ENCODE results near the gene NR2E3.

NR2E3 gene

DNA sequence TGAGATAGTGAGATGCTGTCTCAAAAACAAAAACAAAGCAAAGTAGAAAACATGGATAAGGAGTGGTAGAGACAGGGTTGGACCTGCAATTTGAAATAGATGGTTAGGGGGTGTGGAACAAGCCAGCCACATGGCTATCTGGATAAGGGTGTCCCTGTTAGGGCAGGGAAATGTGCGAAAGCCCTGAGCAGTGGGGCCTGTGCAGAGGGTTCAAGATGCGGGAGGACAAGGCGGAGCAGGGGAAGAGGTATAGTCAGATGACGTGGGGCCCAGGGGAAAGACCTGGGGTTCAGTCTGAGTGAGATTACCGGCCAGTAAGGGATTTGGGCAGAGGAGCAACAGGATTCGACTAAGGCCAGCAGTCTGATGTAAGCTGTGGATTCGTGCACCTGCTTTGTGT is 18.4 kb upstream of the NR2E3 start:
- no peak for DNase-seq (ENCODE audit: low read depth)

DNA sequence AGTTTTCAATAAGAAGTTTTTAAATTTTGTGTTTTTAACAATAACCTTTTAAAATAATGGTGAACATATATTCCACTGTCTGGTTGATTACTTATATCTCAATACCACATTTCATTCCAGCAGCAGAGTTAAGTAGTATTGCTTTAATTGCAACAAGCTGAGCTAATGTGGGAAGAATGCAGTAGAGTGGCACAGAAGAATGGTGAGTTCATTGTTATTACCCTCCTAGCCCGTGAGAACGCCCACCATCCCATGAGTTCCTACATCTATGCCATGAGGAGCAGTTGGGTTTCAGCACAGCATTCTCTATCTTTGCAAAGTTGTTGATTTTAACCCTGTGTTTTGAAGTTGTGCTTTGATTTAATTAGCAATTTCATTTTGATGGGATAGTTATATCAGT is 17.8 kb upstream of the NR2E3 start:
- DNase-seq (ENCODE audit: low read depth) = no peak

DNA sequence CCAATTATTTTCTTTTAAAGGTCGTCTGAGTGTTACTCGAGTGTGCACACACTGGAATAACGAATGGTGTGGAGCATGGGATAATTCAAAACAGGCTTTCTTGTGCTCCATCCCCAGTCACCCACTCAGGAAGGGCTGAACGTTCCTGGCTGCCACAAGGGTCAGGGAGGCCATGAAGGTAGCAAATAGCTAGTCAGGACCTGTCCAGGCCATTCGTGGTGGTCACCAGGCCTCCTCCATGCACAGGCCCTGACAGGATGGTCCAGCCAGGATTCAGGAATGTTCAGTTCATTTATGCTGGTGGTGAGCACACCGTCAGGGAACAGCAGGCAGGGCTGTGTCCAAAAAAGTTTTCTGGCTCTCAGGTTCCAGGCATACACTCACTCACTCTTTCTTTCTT is 11.7 kb upstream of the NR2E3 start:
- DNase-seq (ENCODE audit: low read depth) = no peak

DNA sequence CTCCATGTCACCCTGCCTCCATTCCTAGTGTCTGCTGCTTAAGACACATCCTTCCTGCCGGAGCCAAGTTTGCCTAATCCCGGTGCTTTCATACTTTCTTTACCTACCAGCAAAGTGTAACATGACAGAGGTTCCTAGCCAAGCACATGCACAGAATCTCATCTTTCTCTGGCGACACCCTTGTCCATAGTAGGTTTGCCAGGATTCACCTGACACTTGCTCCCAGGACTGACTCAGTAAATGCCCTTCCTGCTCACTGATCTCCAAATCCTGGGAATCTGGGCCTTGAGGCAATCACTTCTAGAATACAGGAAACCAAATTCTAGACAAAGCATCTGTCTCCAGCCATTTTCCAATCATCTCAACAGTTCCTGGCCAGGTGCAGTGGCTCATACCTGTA is 10.2 kb upstream of the NR2E3 start:
- no peak for DNase-seq (ENCODE audit: low read depth)

DNA sequence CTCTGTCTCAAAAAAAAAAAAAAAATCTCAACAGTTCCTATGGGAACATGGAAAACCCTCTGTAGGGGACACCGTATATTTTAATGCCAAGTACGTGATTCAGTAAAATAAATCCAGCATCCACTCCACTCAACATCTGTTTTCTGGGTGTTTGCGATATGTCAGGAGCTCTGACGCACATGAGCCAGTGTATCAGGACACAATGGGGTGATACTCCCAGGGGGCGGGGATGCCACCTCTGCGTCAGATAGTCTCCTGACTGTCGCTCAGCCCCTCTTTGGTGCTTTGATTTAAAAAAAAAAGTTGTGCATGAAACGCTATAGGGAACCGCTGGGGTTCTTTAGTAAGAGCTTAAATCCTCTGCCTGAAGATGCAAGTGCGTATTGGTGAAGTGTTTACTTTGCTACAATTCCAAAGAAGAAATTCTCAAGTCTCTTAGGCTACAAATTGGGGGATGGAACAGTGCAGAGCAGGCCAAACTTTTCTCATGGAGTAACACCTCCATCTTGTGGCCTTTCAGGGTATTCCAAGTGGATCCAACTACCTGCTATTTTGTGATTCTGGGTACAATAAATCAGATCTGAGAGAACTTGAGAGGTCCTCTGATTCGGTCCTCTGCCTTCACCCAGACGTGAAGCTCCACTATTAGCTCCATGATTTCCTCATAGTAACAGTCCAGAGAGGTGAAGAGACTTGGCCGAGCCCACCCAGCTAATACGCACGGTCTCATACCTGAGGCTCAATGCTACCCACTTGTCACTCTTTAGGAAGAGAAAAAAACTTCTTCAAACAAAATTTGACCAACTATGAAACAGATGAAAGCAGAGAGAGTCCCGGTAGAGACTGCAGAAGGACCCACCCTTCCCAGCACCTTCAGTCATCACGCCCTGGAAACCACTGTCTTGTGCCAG is 9.3 kb upstream of the NR2E3 start:
- no peak for DNase-seq (ENCODE audit: low read depth)

DNA sequence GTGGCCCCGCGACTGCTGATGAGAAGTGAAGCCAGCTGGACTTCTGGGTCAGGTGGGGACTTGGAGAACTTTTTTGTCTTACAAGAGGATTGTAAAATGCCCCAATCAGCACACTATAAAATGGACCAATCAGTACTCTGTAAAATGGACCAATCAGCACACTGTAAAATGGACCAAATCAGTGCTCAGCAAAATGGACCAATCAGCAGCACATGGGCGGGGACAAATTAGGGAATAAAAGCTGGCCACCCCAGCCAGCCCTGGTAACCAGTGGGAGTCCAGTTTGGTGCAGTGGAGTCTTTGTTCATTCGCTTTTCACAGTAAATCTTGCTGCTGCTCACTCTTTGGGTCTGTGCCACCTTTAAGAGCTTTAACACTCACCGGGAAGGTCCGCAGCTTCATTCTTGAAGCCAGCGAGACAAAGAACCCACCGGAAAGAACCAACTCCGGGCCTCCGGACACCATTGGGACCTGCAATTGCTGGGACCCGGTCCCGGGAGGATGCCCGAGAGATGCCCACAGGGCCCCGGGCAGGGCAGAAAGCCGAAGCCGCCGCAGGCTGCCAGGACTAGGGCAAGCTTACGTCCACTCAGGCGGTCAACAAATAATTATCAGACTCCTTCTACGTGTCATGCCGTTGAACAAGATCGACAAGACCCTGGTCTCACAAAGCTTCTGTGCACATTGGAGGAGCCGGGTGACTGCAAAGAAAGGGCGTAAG is 8.3 kb upstream of the NR2E3 start:
- no peak for DNase-seq (ENCODE audit: low read depth)

DNA sequence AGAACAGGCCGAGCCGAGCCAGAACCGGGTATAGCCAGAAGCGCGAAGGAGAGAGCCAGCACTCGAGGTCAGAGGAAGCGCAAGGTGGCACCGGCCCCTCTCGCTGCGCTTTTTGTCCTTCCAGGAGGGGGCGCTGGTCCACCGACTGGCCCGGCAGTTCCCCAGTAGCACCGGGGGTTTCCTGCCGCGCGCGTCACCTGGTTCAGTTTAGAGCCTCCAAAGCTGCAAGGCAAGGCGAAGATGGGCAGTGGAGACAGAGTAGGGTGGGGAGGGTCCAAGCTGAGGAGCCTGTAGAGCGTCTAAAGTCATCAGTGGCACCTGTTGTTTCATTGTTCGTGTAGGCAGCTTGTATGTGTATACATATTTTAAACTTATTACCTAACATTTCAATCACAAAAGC is 7.6 kb upstream of the NR2E3 start:
- no peak for DNase-seq (ENCODE audit: low read depth)

DNA sequence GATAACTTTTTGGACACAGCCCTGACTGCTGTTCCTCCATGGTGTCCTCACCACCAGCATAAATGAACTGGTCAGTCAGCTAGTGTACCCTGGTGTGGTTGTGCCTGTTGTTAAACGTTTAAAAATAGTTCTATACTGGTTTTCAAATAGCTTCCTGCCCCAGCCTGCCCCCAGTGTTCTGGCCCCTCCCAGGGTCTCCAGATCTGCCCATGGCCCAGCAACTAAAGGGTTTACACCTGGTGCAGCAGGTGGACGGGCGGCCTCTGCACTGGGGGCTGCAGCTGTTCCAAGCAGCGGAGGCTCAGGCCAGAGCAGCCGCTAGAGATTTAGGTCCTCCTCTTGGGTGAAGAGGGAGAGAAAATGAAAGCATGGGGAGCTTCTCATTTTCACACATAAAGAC is 6.1 kb upstream of the NR2E3 start:
- DNase-seq (ENCODE audit: low read depth) = no peak

DNA sequence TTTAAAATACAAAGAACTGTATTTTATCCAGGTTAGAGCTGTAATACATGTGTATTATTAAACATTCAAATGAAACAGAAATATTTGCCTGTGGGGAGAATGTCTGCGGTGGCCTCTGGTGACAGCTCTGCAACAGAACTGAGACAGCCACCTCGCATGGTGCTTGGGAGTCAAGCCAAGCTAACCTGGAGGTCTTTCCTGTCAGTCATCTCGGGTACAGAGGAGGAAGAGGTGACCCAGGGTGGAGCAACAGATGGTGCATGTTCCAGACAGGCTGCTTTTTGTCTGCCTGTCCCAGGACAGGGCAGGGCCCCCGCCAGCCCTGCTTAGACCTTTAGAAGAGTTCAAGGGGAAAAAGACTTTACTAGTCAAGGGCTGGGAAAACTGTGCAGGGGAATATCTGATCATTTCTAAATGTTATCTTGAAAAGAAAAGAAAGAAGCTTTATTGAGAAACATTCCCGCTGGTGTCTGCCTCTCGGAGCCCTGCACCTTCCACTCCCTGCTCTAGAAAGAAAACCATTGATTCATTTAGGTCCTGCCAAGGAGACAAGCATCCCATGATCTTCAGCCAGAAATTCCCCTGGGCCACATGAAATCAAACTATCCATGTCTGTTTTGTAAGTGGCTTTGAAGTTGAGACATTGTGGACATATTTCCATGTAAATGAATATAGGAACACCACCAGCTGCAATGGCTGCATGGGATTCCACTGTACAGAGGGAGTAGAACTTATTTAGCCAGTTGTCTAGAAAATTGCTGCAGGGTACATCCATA is 5.5 kb upstream of the NR2E3 start:
- no peak for DNase-seq (ENCODE audit: low read depth)

DNA sequence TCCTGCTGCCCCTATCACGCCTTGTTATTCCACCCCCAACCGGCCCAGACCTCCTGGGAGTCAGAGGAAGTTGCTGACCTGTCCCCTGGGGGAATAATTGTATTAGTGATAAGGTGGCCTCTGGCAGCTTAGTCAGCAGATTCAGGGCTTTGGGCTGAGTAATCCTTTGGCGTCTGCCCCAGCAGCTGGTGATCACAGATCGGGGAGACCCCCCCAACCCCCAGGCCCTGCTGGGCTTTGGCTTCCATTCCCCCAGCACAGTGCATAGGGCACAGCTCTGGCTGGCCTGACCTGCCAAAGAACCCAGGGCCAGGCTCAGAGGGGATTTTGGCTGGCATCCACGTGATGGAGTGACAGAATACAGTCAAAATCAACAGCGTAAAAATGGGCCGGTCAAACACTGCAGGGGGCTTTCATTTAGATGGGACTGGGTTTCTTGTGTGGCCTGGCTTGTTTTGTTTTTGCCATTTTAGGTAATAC is 3.9 kb upstream of the NR2E3 start:
- DNase-seq (ENCODE audit: low read depth) = no peak

DNA sequence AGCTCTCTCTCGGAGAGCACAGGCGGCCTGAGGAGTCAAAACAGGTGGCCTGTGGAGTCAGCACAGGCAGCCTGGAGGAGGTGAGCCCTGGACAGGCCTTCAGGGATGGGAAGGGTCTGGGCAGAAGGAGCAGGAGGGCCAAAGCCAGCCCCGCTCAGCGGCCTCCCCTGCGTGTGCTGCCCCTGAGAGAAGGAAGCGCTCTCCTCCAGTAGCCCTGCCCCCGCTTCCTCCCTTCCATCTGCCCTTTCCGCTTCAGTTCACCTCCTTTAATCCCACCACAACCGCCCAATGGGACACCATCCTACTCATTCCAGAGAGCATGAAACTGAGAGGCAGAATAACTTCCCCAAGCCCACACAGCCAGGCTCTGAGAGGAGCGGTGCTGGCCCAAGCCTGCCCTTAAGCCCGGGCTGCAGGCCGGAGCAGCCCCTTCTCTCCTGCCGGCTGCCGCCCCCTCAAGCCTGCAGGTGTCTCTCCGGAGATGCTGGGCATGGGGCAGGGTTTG is 3.2 kb upstream of the NR2E3 start:
- no peak for DNase-seq (ENCODE audit: low read depth)

DNA sequence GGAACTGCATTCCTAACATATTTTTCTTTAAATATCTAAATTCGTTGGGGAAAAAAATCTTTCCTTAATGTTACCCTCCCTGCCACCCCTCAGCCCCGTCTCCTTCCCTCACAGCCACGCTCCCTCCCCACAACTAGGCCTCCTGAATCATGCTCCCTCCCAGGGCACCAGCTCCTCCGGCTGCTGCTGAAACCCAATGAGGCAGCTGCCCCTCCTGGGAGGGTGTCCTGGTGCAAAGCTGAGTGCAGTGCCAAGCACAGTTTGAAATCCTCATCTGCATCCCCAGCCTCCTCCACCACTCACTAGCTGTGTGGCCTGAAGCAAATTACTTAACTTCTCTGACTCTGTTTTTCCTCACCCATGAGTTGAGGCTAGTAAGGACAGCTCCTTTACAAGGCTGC is 2.7 kb upstream of the NR2E3 start:
- DNase-seq (ENCODE audit: low read depth) = no peak

DNA sequence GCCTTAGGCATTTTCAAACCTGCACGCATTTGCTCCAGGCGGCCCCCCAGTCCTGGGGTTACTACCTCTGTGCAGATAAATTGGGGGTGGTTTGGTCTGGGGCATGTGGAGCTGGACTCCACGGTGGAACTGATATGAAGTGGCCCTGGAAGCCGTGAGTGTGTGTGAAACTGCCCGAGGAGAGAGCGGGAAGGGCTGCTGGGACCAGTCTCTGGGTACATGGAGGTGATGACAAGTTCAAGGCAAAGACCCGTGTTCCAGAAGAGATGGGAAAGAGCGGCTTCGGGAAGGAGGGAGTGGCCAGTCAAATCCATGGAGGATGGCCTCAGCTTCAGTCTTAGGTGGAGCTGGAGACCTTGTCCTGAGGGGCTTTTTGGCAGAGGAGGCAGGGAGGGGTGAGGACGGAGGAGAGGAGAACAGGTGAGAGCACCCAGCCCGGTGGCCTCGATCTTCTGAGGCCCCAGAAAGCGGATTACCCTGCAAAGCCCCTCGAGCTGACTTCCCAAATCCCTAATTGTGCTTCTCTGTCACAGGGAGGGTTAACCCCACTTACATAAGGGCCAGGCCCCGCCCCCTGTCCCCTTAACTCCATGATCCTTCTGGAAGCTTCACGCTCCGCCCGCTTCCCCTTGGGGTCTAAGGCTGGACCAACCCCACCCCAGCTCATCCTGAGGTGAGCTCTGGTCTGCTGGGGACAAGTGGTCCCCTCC is 1.9 kb upstream of the NR2E3 start:
- DNase-seq (ENCODE audit: low read depth) = no peak

DNA sequence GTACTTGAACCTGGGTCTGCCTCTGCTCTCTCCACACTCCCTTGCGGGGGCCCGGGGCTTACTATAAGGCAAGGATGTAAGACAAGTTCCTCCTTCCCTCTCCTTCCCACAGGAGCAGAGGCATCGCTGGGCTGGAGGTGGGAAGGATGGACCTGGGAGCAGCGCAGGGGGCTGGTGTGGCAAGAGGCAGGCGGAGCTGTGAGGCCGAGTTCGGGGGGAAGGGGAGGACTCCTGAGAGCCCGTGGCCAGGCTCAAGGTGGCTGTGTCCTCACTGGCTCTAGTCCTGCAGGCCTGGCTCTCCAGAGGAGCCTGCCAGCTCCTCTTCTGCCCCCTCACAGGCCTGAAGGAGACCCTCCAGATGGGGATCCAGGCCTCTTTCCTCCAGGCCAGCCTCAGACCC is 1.0 kb upstream of the NR2E3 start:
- no peak for DNase-seq (ENCODE audit: low read depth)

DNA sequence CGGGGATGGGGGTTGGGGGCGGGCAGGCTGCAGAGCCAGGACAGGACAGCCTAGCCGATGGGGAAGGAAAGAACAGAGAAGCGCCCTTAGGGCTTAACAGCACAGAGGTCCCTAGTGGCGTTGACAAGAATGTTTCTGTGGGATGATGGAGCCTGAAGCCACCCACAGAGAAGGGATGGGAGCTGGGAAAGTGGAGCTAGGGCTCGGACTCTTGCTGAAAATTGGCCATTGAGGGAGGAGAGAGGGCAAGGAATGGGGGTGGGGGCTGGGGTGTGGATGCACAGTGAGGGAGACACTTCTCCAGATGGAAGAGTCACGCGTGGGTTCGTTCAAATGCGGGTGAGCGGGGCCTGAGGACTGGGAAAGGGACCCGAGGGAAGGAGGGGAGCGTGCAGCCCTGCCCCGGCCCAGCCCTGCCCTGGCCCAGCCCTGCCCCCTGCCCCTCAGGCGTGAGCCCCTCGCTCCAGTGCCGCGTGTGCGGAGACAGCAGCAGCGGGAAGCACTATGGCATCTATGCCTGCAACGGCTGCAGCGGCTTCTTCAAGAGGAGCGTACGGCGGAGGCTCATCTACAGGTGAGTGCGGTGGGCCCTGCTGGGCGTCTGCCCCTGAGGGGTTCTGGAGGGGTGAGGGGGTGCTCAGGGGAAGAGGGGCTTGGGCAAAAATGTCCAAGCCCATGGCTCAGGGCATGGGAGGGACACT is 832 bp downstream of the NR2E3 start:
- no peak for DNase-seq (ENCODE audit: low read depth)

DNA sequence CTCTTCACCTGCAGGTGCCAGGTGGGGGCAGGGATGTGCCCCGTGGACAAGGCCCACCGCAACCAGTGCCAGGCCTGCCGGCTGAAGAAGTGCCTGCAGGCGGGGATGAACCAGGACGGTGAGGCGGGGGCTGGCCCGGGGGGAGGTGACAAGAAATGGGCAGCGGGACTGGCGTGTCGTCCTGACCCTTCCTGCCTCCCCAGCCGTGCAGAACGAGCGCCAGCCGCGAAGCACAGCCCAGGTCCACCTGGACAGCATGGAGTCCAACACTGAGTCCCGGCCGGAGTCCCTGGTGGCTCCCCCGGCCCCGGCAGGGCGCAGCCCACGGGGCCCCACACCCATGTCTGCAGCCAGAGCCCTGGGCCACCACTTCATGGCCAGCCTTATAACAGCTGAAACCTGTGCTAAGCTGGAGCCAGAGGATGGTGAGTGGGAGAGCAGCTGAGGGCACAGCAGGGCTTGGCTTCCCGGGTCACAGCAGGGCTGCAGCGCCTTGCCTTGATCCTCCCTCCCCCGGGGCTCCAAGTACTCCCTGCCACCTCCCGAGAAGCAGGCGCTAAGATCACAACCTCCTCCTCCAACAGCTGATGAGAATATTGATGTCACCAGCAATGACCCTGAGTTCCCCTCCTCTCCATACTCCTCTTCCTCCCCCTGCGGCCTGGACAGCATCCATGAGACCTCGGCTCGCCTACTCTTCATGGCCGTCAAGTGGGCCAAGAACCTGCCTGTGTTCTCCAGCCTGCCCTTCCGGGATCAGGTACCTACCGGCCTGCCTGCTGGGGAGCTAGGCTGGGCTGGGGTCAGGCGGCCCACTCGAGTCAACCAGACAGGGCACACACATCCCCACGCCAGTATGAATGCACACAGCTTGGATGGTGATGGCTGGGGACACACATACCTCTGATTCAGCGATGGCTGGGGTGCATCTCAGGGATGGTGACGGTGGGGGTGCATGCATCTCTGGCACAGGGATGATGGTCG is 1.7 kb downstream of the NR2E3 start:
- DNase-seq (ENCODE audit: low read depth) = no peak

DNA sequence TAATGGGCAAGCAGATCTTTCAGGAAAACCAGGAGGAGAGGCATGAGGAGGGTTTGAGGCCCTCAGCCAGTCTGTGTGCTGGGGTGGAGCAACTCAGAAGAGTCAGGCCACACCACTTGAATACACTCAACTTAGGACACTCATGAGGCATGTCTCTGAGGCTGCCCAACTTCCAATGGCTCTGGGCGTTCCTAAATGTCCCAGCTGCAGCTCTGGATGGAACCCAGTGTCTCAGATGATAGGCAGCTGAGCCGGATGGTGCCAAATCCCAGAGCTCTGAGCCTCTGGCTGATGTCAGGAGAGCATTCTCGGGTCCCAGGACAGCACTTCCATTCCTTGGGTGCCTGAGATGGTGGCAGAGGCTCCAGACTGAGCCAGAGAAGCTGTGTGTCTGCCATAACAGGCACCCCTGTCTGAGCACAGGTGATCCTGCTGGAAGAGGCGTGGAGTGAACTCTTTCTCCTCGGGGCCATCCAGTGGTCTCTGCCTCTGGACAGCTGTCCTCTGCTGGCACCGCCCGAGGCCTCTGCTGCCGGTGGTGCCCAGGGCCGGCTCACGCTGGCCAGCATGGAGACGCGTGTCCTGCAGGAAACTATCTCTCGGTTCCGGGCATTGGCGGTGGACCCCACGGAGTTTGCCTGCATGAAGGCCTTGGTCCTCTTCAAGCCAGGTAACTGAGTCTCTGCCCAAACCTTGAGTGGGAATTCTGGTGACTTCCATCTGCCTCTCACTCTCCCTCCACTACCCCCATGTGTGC is 2.8 kb downstream of the NR2E3 start:
- DNase-seq (ENCODE audit: low read depth) = no peak

DNA sequence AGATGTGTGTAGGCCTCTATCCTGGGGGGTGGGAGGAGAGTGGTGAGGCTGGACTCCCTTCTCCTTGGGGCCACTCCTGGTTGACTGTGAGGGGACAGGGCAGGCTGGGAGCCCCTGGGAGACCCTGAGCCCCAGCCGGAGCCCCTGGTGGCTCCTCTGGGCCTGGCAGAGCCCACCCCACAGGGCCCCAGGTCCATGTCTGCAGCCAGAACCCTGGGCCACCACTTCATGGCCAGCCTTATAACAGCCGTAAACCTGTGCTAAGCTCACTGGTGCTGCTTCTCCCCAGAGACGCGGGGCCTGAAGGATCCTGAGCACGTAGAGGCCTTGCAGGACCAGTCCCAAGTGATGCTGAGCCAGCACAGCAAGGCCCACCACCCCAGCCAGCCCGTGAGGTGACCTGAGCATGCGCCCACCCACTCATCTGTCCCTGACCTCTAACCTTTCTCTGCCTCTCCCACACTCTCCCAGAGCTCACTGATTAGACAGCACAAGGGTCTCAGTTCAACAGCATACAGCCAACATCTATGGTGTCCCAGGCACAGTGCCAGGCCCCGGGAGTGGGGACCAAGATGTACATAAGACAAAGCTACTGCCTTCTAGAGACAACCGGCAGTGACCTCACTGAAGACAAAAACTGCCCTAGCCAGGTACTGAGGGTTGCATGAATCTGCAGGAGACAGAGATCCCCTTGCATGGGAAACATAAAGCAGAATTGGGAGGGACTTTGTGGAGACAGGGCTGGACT is 3.5 kb downstream of the NR2E3 start:
- no peak for DNase-seq (ENCODE audit: low read depth)

All from activated T-helper 9 cell treated with anti-CD3 and anti-CD28 coated beads, Interleukin-2, amount 50 U/mL, for 16 hours (primary cell).